Muscle of leg (tissue), 11 donors: ENCODE results near the gene KCNK5. TPM values are rescaled to one million over a fixed set of nuclear protein-coding genes. Genes with fewer than 3 reads are reported as not detected.

Source experiments
- DNase-seq: peaks from one replicate; pipeline ENCODE4 v3.0.0; 2013
- H3K27ac ChIP-seq: one replicate; pipeline ENCODE4 v1.5.1; 2013; ENCODE audit warnings: mild to moderate bottlenecking, low read length, control low read depth
- H3K27me3 ChIP-seq: one replicate; pipeline ENCODE4 v1.6.1; 2013; ENCODE audit warnings: low read length; ENCODE audit not compliant: control insufficient read depth, insufficient read depth
- H3K36me3 ChIP-seq: one replicate; pipeline ENCODE4 v1.6.1; 2013; ENCODE audit warnings: low read length; ENCODE audit not compliant: control insufficient read depth, insufficient read depth
- H3K4me1 ChIP-seq: one replicate; pipeline ENCODE4 v1.6.1; 2013; ENCODE audit warnings: low read length; ENCODE audit not compliant: control insufficient read depth, insufficient read depth
- H3K4me3 ChIP-seq: one replicate; pipeline ENCODE4 v1.5.1; 2013; ENCODE audit warnings: low read length, control low read depth
- H3K9me3 ChIP-seq: replicated peaks from 2 replicates; pipeline ENCODE4 v1.6.1; 2013; ENCODE audit warnings: low read depth, low read length; ENCODE audit not compliant: control insufficient read depth
- WGBS: methylation state at CpG from one replicate; pipeline ENCODE4 v1.1.5; 2013; ENCODE audit warnings: missing lambda C conversion rate; ENCODE audit not compliant: insufficient coverage; 5-methylcytosine and 5-hydroxymethylcytosine counted together
- polyA plus RNA-seq, 8 donors: library from polyadenylated mRNA; unstranded; fragments of 120-200 nt; gene quantifications; one replicate each; pipeline versions ENCODE4 v1.2.1 to v1.2.3, GENCODE V29; 2013; ENCODE audit warnings: inconsistent platforms in 1 of 8, low replicate concordance in 1 of 8; ENCODE audit not compliant: insufficient read length in 8 of 8, insufficient read depth in 1 of 8
- total RNA-seq: library from RNA; stranded (reverse); fragments of 120-200 nt; gene quantifications from one replicate; pipeline ENCODE4 v1.2.4, GENCODE V29; 2013

The KCNK5 gene
- total and polyA plus RNA-seq, 9 donors = 0.71 to 2.7 (median 1.5) TPM

GRCh38 chr6:39263303-39264037 is 34.2 kb upstream of the KCNK5 start:
- Histone ChIP-seq H3K27me3 (peaks cover 6% of the 10 kb centered on the region), H3K4me3 (no peak overlapping the region), H3K27ac (no peak overlapping the region), H3K9me3 (no peaks in the 10 kb centered on the region), H3K4me1 (no peaks in the 10 kb centered on the region), H3K36me3 (no peaks in the 10 kb centered on the region)
- WGBS = no CpG with 5 or more reads among the region's 5 CpGs
- DNase-seq = no peak

GRCh38 chr6:39261751-39262150 is 32.5 kb upstream of the KCNK5 start:
- Histone ChIP-seq H3K4me3 (no peak overlapping the region), H3K36me3 (no peaks in the 10 kb centered on the region), H3K27ac (no peak overlapping the region), H3K27me3 (peaks cover 6% of the 10 kb centered on the region), H3K4me1 (no peaks in the 10 kb centered on the region), H3K9me3 (no peaks in the 10 kb centered on the region)
- WGBS = 81% methylated on average over 3 of the region's 3 CpGs
- DNase-seq = no peak

GRCh38 chr6:39260953-39261352 is 31.7 kb upstream of the KCNK5 start:
- DNase-seq = no peak
- no peaks in the 10 kb centered on the region for H3K9me3 ChIP-seq
- H3K4me1 ChIP-seq = no peaks in the 10 kb centered on the region
- peaks cover 10% of the 10 kb centered on the region for H3K27me3 ChIP-seq
- H3K36me3 ChIP-seq = no peaks in the 10 kb centered on the region
- no peak overlapping the region for H3K4me3 ChIP-seq
- WGBS = no CpG with 5 or more reads among the region's 2 CpGs
- H3K27ac ChIP-seq = no peak overlapping the region

- Histone ChIP-seq H3K27me3 (peaks cover 10% of the 10 kb centered on the region), H3K4me1 (no peaks in the 10 kb centered on the region), H3K4me3 (no peak overlapping the region), H3K9me3 (no peaks in the 10 kb centered on the region), H3K27ac (no peak overlapping the region), H3K36me3 (no peaks in the 10 kb centered on the region)
- 80% methylated on average over 1 of the region's 2 CpGs for WGBS
- no peak for DNase-seq
These were observed 31.2 kb upstream of the KCNK5 start for GRCh38 chr6:39260456-39260855.

GRCh38 chr6:39256294-39256940 is 27.1 kb upstream of the KCNK5 start:
- no peak for DNase-seq
- no peaks in the 10 kb centered on the region for H3K4me1 ChIP-seq
- no peak overlapping the region for H3K4me3 ChIP-seq
- no peak overlapping the region for H3K27ac ChIP-seq
- WGBS = 38% methylated on average over 1 of the region's 2 CpGs
- peaks cover 3% of the 10 kb centered on the region for H3K9me3 ChIP-seq
- H3K27me3 ChIP-seq = peaks cover 6% of the 10 kb centered on the region
- no peaks in the 10 kb centered on the region for H3K36me3 ChIP-seq

GRCh38 chr6:39254999-39255535 is 25.8 kb upstream of the KCNK5 start:
- H3K27ac ChIP-seq = no peak overlapping the region
- peaks cover 3% of the 10 kb centered on the region for H3K9me3 ChIP-seq
- DNase-seq = no peak
- no peaks in the 10 kb centered on the region for H3K4me1 ChIP-seq
- no peaks in the 10 kb centered on the region for H3K36me3 ChIP-seq
- H3K4me3 ChIP-seq = no peak overlapping the region
- peaks cover 4% of the 10 kb centered on the region for H3K27me3 ChIP-seq
- WGBS = 90% methylated on average over 2 of the region's 4 CpGs

GRCh38 chr6:39251406-39251805 is 22.1 kb upstream of the KCNK5 start:
- WGBS = 17% methylated on average over 2 of the region's 8 CpGs
- H3K4me1 ChIP-seq = no peaks in the 10 kb centered on the region
- H3K27ac ChIP-seq = no peak overlapping the region
- H3K4me3 ChIP-seq = no peak overlapping the region
- peaks cover 4% of the 10 kb centered on the region for H3K27me3 ChIP-seq
- H3K9me3 ChIP-seq = peaks cover 3% of the 10 kb centered on the region
- no peak for DNase-seq
- no peaks in the 10 kb centered on the region for H3K36me3 ChIP-seq

GRCh38 chr6:39250507-39250906 is 21.2 kb upstream of the KCNK5 start:
- H3K36me3 ChIP-seq = no peaks in the 10 kb centered on the region

GRCh38 chr6:39249278-39249677 is 20.0 kb upstream of the KCNK5 start:
- Histone ChIP-seq H3K4me1 (no peaks in the 10 kb centered on the region), H3K27ac (no peak overlapping the region), H3K27me3 (no peaks in the 10 kb centered on the region), H3K36me3 (no peaks in the 10 kb centered on the region), H3K9me3 (no peaks in the 10 kb centered on the region), H3K4me3 (no peak overlapping the region)
- no CpG with 5 or more reads among the region's 1 CpG for WGBS
- DNase-seq = no peak

More at GRCh38 chr6:39250507-39250906, 21.2 kb upstream of the KCNK5 start:
- no peak overlapping the region for H3K27ac ChIP-seq
- no peak overlapping the region for H3K4me3 ChIP-seq
- peaks cover 3% of the 10 kb centered on the region for H3K9me3 ChIP-seq
- no peaks in the 10 kb centered on the region for H3K27me3 ChIP-seq
- H3K4me1 ChIP-seq = no peaks in the 10 kb centered on the region
- DNase-seq = no peak

- no peaks in the 10 kb centered on the region for H3K9me3 ChIP-seq
- no peak overlapping the region for H3K4me3 ChIP-seq
- no peaks in the 10 kb centered on the region for H3K27me3 ChIP-seq
- WGBS = no CpG with 5 or more reads among the region's 5 CpGs
- no peaks in the 10 kb centered on the region for H3K4me1 ChIP-seq
- no peak overlapping the region for H3K27ac ChIP-seq
- H3K36me3 ChIP-seq = no peaks in the 10 kb centered on the region
- no peak for DNase-seq
These were observed 18.5 kb upstream of the KCNK5 start for GRCh38 chr6:39247667-39248194.
